OCI-LY1 (cell line): ENCODE results near the gene IFI30.

Experiments used
- H2AFZ ChIP-seq: fragments of 200-600 bp; sonication (generic), shearing (Covaris generic); 2 replicates; pipeline ENCODE4 v1.6.0; 2014; ENCODE audit warnings: antibody characterized with exemption, mild to moderate bottlenecking, low read length
- H3F3A ChIP-seq: fragments of 200-600 bp; sonication (generic), shearing (Covaris generic); 2 replicates; pipeline ENCODE4 v1.6.0; 2014; ENCODE audit warnings: mild to moderate bottlenecking, antibody characterized with exemption, low read length, moderate library complexity; ENCODE audit not compliant: insufficient read depth
- H3K27ac ChIP-seq: fragments of 200-600 bp; sonication (generic); 2 replicates; pipeline ENCODE4 v1.5.1; 2014; ENCODE audit warnings: low read length, mixed run types, mild to moderate bottlenecking, low read depth; ENCODE audit not compliant: poor library complexity, severe bottlenecking
- H3K27me3 ChIP-seq: fragments of 200-600 bp; sonication (generic); 2 replicates; pipeline ENCODE4 v1.6.0; 2014; ENCODE audit warnings: antibody characterized with exemption, mild to moderate bottlenecking, low read length, moderate library complexity; ENCODE audit not compliant: insufficient read depth
- H3K36me3 ChIP-seq: fragments of 200-600 bp; sonication (generic); 2 replicates; pipeline ENCODE4 v1.6.1; 2014; ENCODE audit warnings: mild to moderate bottlenecking, antibody characterized with exemption, low read length, moderate library complexity, mixed read lengths; ENCODE audit not compliant: insufficient read depth
- H3K4me1 ChIP-seq: fragments of 200-600 bp; sonication (generic); 2 replicates; pipeline ENCODE4 v1.5.1; 2014; ENCODE audit warnings: mild to moderate bottlenecking, low read length, moderate library complexity; ENCODE audit not compliant: insufficient read depth, severe bottlenecking
- H3K4me2 ChIP-seq: fragments of 200-600 bp; sonication (generic), shearing (Covaris generic); 2 replicates; pipeline ENCODE4 v1.6.1; 2014; ENCODE audit warnings: low read length
- H3K4me3 ChIP-seq: fragments of 200-600 bp; sonication (generic); 2 replicates; pipeline ENCODE4 v1.5.1; 2014; ENCODE audit warnings: low read length, low read depth, mild to moderate bottlenecking, mixed read lengths; ENCODE audit not compliant: poor library complexity, severe bottlenecking
- H3K79me2 ChIP-seq: fragments of 200-600 bp; shearing (Covaris generic); 2 replicates; pipeline ENCODE4 v1.6.1; 2016; ENCODE audit warnings: mixed run types, low read length, mixed read lengths; ENCODE audit not compliant: insufficient read depth
- H3K9ac ChIP-seq: fragments of 200-600 bp; sonication (generic), shearing (Covaris generic); 2 replicates; pipeline ENCODE4 v1.6.1; 2014; ENCODE audit warnings: mild to moderate bottlenecking, low read length, mixed read lengths
- H3K9me2 ChIP-seq: fragments of 200-600 bp; sonication (generic), shearing (Covaris generic); 2 replicates; pipeline ENCODE4 v1.6.1; 2014; ENCODE audit warnings: low read depth, mild to moderate bottlenecking, low read length, mixed read lengths
- H3K9me3 ChIP-seq: fragments of 200-600 bp; shearing (Covaris generic); 2 replicates; pipeline ENCODE4 v1.6.1; 2014; ENCODE audit warnings: low read length, mixed read lengths
- H4K20me1 ChIP-seq: fragments of 200-600 bp; sonication (generic), shearing (Covaris generic); 2 replicates; pipeline ENCODE4 v1.6.0; 2016; ENCODE audit warnings: mild to moderate bottlenecking, low read length; ENCODE audit not compliant: insufficient read depth
- EZH2 ChIP-seq: fragments of 200-600 bp; sonication (generic), shearing (Covaris generic); IDR thresholded peaks from 2 replicates; pipeline ENCODE4 v1.8.0; 2017; ENCODE audit warnings: borderline replicate concordance, mixed run types, mild to moderate bottlenecking, antibody characterized with exemption, low read length, moderate library complexity, mixed read lengths
- TF ChIP-seq, protein P1 (sequence below): fragments of 200-600 bp; sonication (generic), shearing (Covaris generic); IDR thresholded peaks from 2 replicates; pipeline ENCODE4 v1.5.1; 2017; ENCODE audit warnings: mild to moderate bottlenecking, antibody characterized with exemption, low read length, moderate library complexity, mixed read lengths

Gene IFI30

GRCh38 chr19:18211683-18212082, 38.1 kb downstream of the IFI30 start:
- H3K27me3 ChIP-seq: peaks cover 4% of the 10 kb centered on the region; the same call in 1 of the 2 replicates
- H3F3A ChIP-seq: no peaks in the 10 kb centered on the region
- H3K4me3 ChIP-seq: no peak overlapping the region
- H3K36me3 ChIP-seq: no peaks in the 10 kb centered on the region
- no peak overlapping the region for H2AFZ ChIP-seq
- no peaks in the 10 kb centered on the region for H4K20me1 ChIP-seq
- no peak overlapping the region for H3K27ac ChIP-seq
- no peaks in the 10 kb centered on the region for H3K79me2 ChIP-seq
- no peaks in the 10 kb centered on the region for H3K9me3 ChIP-seq
- TF ChIP-seq EZH2: no peak
- TF ChIP-seq, protein P1, sequence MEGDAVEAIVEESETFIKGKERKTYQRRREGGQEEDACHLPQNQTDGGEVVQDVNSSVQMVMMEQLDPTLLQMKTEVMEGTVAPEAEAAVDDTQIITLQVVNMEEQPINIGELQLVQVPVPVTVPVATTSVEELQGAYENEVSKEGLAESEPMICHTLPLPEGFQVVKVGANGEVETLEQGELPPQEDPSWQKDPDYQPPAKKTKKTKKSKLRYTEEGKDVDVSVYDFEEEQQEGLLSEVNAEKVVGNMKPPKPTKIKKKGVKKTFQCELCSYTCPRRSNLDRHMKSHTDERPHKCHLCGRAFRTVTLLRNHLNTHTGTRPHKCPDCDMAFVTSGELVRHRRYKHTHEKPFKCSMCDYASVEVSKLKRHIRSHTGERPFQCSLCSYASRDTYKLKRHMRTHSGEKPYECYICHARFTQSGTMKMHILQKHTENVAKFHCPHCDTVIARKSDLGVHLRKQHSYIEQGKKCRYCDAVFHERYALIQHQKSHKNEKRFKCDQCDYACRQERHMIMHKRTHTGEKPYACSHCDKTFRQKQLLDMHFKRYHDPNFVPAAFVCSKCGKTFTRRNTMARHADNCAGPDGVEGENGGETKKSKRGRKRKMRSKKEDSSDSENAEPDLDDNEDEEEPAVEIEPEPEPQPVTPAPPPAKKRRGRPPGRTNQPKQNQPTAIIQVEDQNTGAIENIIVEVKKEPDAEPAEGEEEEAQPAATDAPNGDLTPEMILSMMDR: no peak
- H3K4me1 ChIP-seq: peaks cover 5% of the 10 kb centered on the region
- H3K9me2 ChIP-seq: no peaks in the 10 kb centered on the region
- H3K9ac ChIP-seq: no peak overlapping the region
- H3K4me2 ChIP-seq: no peak overlapping the region

GRCh38 chr19:18214779-18215433, 41.3 kb downstream of the IFI30 start:
- no peaks in the 10 kb centered on the region for H3K36me3 ChIP-seq
- H3K4me1 ChIP-seq: no peaks in the 10 kb centered on the region
- H3K4me2 ChIP-seq: no peak overlapping the region
- no peak overlapping the region for H3K27ac ChIP-seq
- H3K4me3 ChIP-seq: no peak overlapping the region
- no peaks in the 10 kb centered on the region for H4K20me1 ChIP-seq
- peaks cover 4% of the 10 kb centered on the region; the same call in 1 of the 2 replicates for H3K27me3 ChIP-seq
- H3K9ac ChIP-seq: no peak overlapping the region
- H2AFZ ChIP-seq: no peak overlapping the region
- no peak for TF ChIP-seq EZH2
- TF ChIP-seq, protein P1: no peak
- H3K9me2 ChIP-seq: no peaks in the 10 kb centered on the region
- no peaks in the 10 kb centered on the region for H3K79me2 ChIP-seq
- no peaks in the 10 kb centered on the region for H3F3A ChIP-seq
- no peaks in the 10 kb centered on the region for H3K9me3 ChIP-seq

- H3K36me3 ChIP-seq: no peaks in the 10 kb centered on the region
- H3K4me3 ChIP-seq: no peak overlapping the region
- no peak overlapping the region for H3K27ac ChIP-seq
- H3K4me1 ChIP-seq: no peaks in the 10 kb centered on the region
- H2AFZ ChIP-seq: no peak overlapping the region
- no peak overlapping the region for H3K4me2 ChIP-seq
- H3K9me3 ChIP-seq: no peaks in the 10 kb centered on the region
- no peak for TF ChIP-seq EZH2
- TF ChIP-seq, protein P1: no peak
- no peak overlapping the region for H3K9ac ChIP-seq
- no peaks in the 10 kb centered on the region for H3K27me3 ChIP-seq
- no peaks in the 10 kb centered on the region for H4K20me1 ChIP-seq
- no peaks in the 10 kb centered on the region for H3F3A ChIP-seq
- no peaks in the 10 kb centered on the region for H3K79me2 ChIP-seq
- H3K9me2 ChIP-seq: no peaks in the 10 kb centered on the region
These were observed 43.2 kb downstream of the IFI30 start for GRCh38 chr19:18216789-18217188.
